H1 (cell line): ENCODE measurements around the gene NAALADL1. TPM values are rescaled to one million over a fixed set of nuclear protein-coding genes. Genes with fewer than 3 reads are reported as not detected.

ENCODE experiments used
- CTCF ChIA-PET: fragments of 300-600 bp; sonication (Branson Sonifier 250); formaldehyde crosslinking; loops from one replicate; lab custom pipeline; 2021; ENCODE audit not compliant: partially characterized antibody; lab: Charles Lee
- POLR2A ChIA-PET: fragments of 300-600 bp; sonication (Branson Sonifier 250); formaldehyde crosslinking; loops from one replicate; lab custom pipeline; 2021; ENCODE audit warnings: inconsistent platforms; ENCODE audit not compliant: partially characterized antibody; lab: Charles Lee
- DNase-seq, 2 experiments: peaks; one replicate each; pipeline versions ENCODE4 v3.0.0 to v3.0.0-alpha.2; 2010 to 2022; ENCODE audit warnings: low spot score in 2 of 2, low read depth in 1 of 2, mixed read lengths in 1 of 2
- FAIRE-seq: peaks from 2 replicates; lab custom pipeline; 2011; peaks lifted over from hg19 to GRCh38; lab: Jason Lieb, UNC
- H2AFZ ChIP-seq: 2 replicates; pipeline ENCODE4 v1.8.1; 2012; ENCODE audit warnings: low read length, inconsistent platforms
- H2AK5ac ChIP-seq: 2 replicates; pipeline ENCODE4 v1.6.1; 2013; ENCODE audit warnings: low read depth, low read length
- H2BK120ac ChIP-seq: replicated peaks from 2 replicates; pipeline ENCODE3; 2013; ENCODE audit warnings: low read depth, low read length, inconsistent platforms
- H2BK12ac ChIP-seq: 2 replicates; pipeline ENCODE4 v1.6.1; 2013; ENCODE audit warnings: low read depth, low read length
- H2BK15ac ChIP-seq: 2 replicates; pipeline ENCODE4 v1.6.1; 2013; ENCODE audit warnings: low read length
- H2BK20ac ChIP-seq: 2 replicates; pipeline ENCODE4 v1.6.1; 2013; ENCODE audit warnings: low read length
- H2BK5ac ChIP-seq: 2 replicates; pipeline ENCODE4 v1.6.1; 2013; ENCODE audit warnings: low read depth, low read length
- H3K14ac ChIP-seq: 2 replicates; pipeline ENCODE4 v1.6.1; 2013; ENCODE audit warnings: inconsistent platforms; ENCODE audit not compliant: insufficient read length
- H3K18ac ChIP-seq: 2 replicates; pipeline ENCODE4 v1.6.1; 2013; ENCODE audit warnings: low read length; ENCODE audit errors: extremely low read depth
- H3K23ac ChIP-seq: 2 replicates; pipeline ENCODE4 v1.6.1; 2013; ENCODE audit warnings: inconsistent platforms; ENCODE audit not compliant: insufficient read length
- H3K23me2 ChIP-seq: 2 replicates; pipeline ENCODE4 v1.6.1; 2013; ENCODE audit warnings: low read depth, low read length
- H3K27ac ChIP-seq: 2 replicates; pipeline ENCODE4 v1.6.1; 2011; ENCODE audit warnings: low read depth, low read length, inconsistent platforms
- H3K27me3 ChIP-seq, 4 experiments: replicated peaks in 1 of 4; 1 replicate in 1 of 4; 2 replicates in 3 of 4; pipeline versions ENCODE4 v1.6.1 to v1.8.1; 2011 to 2013; ENCODE audit warnings: low read length in 3 of 4, mild to moderate bottlenecking in 3 of 4, inconsistent platforms in 2 of 4, mixed read lengths in 2 of 4, moderate library complexity in 1 of 4; ENCODE audit not compliant: control insufficient read depth in 3 of 4, insufficient read depth in 3 of 4; ENCODE audit errors: extremely low read depth in 1 of 4
- H3K36me3 ChIP-seq, 4 experiments: 2 replicates each; pipeline versions ENCODE4 v1.6.1 to v1.8.1; 2011 to 2013; ENCODE audit warnings: mild to moderate bottlenecking in 4 of 4, low read length in 3 of 4, moderate library complexity in 2 of 4, control low read depth in 1 of 4, inconsistent platforms in 1 of 4; ENCODE audit not compliant: insufficient read depth in 4 of 4, control insufficient read depth in 2 of 4
- H3K4ac ChIP-seq: replicated peaks from 2 replicates; pipeline ENCODE3; 2013; ENCODE audit warnings: low read length, low read depth, mixed read lengths, inconsistent platforms; ENCODE audit not compliant: insufficient read length
- H3K4me1 ChIP-seq, 4 experiments: replicated peaks in 1 of 4; 1 replicate in 1 of 4; 2 replicates in 3 of 4; pipeline versions ENCODE4 v1.6.1 to v1.8.1; 2011 to 2013; ENCODE audit warnings: low read length in 3 of 4, inconsistent platforms in 2 of 4, mixed read lengths in 1 of 4; ENCODE audit not compliant: insufficient read depth in 4 of 4, control insufficient read depth in 3 of 4
- H3K4me2 ChIP-seq, 2 experiments: 2 replicates each; pipeline versions ENCODE4 v1.6.1 to v1.8.1; 2011 to 2013; ENCODE audit warnings: low read depth in 2 of 2, low read length in 2 of 2, control low read depth in 1 of 2, inconsistent platforms in 1 of 2, mild to moderate bottlenecking in 1 of 2; ENCODE audit not compliant: insufficient read depth in 1 of 2
- H3K4me3 ChIP-seq, 4 experiments: fragments of 200-600, 300-600 bp in 1 of 4; sonication (generic), shearing (Covaris generic), sonication (Bioruptor Twin) in 1 of 4; 2 replicates each; pipeline versions ENCODE4 v1.5.1 to v1.8.1; 2011 to 2016; ENCODE audit warnings: low read length in 4 of 4, low read depth in 3 of 4, control low read depth in 2 of 4, inconsistent platforms in 2 of 4, mild to moderate bottlenecking in 2 of 4, mixed read lengths in 1 of 4, moderate library complexity in 1 of 4; ENCODE audit not compliant: insufficient read depth in 2 of 4; ENCODE audit errors: extremely low read depth in 1 of 4
- H3K56ac ChIP-seq: replicated peaks from 2 replicates; pipeline ENCODE3; 2013; ENCODE audit warnings: low read depth, mild to moderate bottlenecking, mixed read lengths, low read length, inconsistent platforms; ENCODE audit not compliant: insufficient read length
- H3K79me1 ChIP-seq: 2 replicates; pipeline ENCODE4 v1.6.1; 2013; ENCODE audit warnings: low read depth, low read length, control low read depth
- H3K79me2 ChIP-seq, 2 experiments: 2 replicates each; pipeline versions ENCODE4 v1.6.1 to v1.8.1; 2012 to 2013; ENCODE audit warnings: low read length in 2 of 2, mild to moderate bottlenecking in 2 of 2, inconsistent platforms in 1 of 2; ENCODE audit not compliant: insufficient read depth in 2 of 2, control insufficient read depth in 1 of 2
- H3K9ac ChIP-seq, 4 experiments: replicated peaks in 1 of 4; 1 replicate in 1 of 4; 2 replicates in 3 of 4; pipeline versions ENCODE4 v1.6.1 to v1.8.1; 2011 to 2013; ENCODE audit warnings: low read depth in 3 of 4, low read length in 3 of 4, control low read depth in 2 of 4, mild to moderate bottlenecking in 2 of 4, moderate library complexity in 2 of 4, inconsistent platforms in 1 of 4; ENCODE audit errors: extremely low read depth in 1 of 4
- H3K9me3 ChIP-seq, 2 experiments: 2 replicates each; pipeline versions ENCODE4 v1.6.1 to v1.8.1; 2012 to 2013; ENCODE audit warnings: mild to moderate bottlenecking in 2 of 2, moderate library complexity in 2 of 2, control low read depth in 1 of 2, inconsistent platforms in 1 of 2, low read depth in 1 of 2, low read length in 1 of 2, mixed read lengths in 1 of 2; ENCODE audit not compliant: insufficient read depth in 2 of 2
- H4K20me1 ChIP-seq, 2 experiments: replicated peaks in 1 of 2; 2 replicates each; pipeline versions ENCODE3 to v1.8.1; 2011 to 2013; ENCODE audit warnings: inconsistent platforms in 2 of 2, low read length in 2 of 2, mild to moderate bottlenecking in 1 of 2; ENCODE audit not compliant: insufficient read depth in 2 of 2, control insufficient read depth in 1 of 2
- H4K5ac ChIP-seq: 2 replicates; pipeline ENCODE4 v1.6.1; 2013; ENCODE audit warnings: low read length, low read depth, mixed read lengths, inconsistent platforms; ENCODE audit not compliant: insufficient read length
- H4K8ac ChIP-seq: 2 replicates; pipeline ENCODE4 v1.8.0; 2013; ENCODE audit warnings: mild to moderate bottlenecking, moderate library complexity, low read length, inconsistent platforms; ENCODE audit not compliant: insufficient read depth; ENCODE audit errors: extremely low read depth
- H4K91ac ChIP-seq: replicated peaks from 2 replicates; pipeline ENCODE3; 2013; ENCODE audit warnings: low read length, mixed read lengths, inconsistent platforms; ENCODE audit not compliant: insufficient read length
- ATF2 ChIP-seq: IDR thresholded peaks from 2 replicates; pipeline ENCODE4 v1.6.1; 2012; ENCODE audit warnings: low read length, inconsistent platforms
- CHD2 ChIP-seq: IDR thresholded peaks from 2 replicates; pipeline ENCODE4 v1.6.1; 2012; ENCODE audit warnings: low read length, improper control_type of control experiment
- CTBP2 ChIP-seq: IDR thresholded peaks from 2 replicates; pipeline ENCODE4 v1.7.0; 2011; ENCODE audit warnings: borderline replicate concordance, mild to moderate bottlenecking, moderate library complexity, mixed read lengths, low read length; ENCODE audit not compliant: insufficient read depth, insufficient read length
- KDM5A ChIP-seq: fragments of 200-600 bp; IDR thresholded peaks from 2 replicates; pipeline ENCODE4 v1.7.1; 2012; ENCODE audit warnings: mild to moderate bottlenecking, low read length, inconsistent platforms, mixed read lengths
- POLR2AphosphoS5 ChIP-seq: IDR thresholded peaks from 2 replicates; pipeline ENCODE4 v1.6.1; 2011; ENCODE audit warnings: low read depth, low read length
- RXRA ChIP-seq: IDR thresholded peaks from 2 replicates; pipeline ENCODE4 v1.6.1; 2011; ENCODE audit warnings: low read depth, mild to moderate bottlenecking, low read length, moderate library complexity; ENCODE audit not compliant: insufficient read depth
- SP4 ChIP-seq: IDR thresholded peaks from 2 replicates; pipeline ENCODE4 v1.6.1; 2012; ENCODE audit warnings: low read length, inconsistent platforms
- SRF ChIP-seq: IDR thresholded peaks from 2 replicates; pipeline ENCODE4 v1.6.1; 2011; ENCODE audit warnings: mild to moderate bottlenecking, low read depth, low read length, moderate library complexity
- TCF12 ChIP-seq: IDR thresholded peaks from 2 replicates; pipeline ENCODE4 v1.6.1; 2011; ENCODE audit warnings: low read depth, mild to moderate bottlenecking, low read length
- TEAD4 ChIP-seq: IDR thresholded peaks from 2 replicates; pipeline ENCODE4 v1.6.1; 2012; ENCODE audit warnings: low read depth, low read length, inconsistent platforms, mixed read lengths
- WGBS, 2 experiments: shearing (Covaris generic) in 1 of 2; methylation state at CpG; one replicate each; pipeline versions ENCODE4 v1.1.6 to v1.1.7; 2013 to 2015; ENCODE audit warnings: low lambda C conversion rate in 2 of 2, mixed read lengths in 2 of 2, inconsistent platforms in 1 of 2, low coverage in 1 of 2, missing lambda C conversion rate in 1 of 2; ENCODE audit not compliant: insufficient replicate concordance in 2 of 2, insufficient coverage in 1 of 2, insufficient read length in 1 of 2; ENCODE audit errors: extremely low coverage in 1 of 2, missing lambda C conversion rate in 1 of 2; 5-methylcytosine and 5-hydroxymethylcytosine counted together
- polyA plus RNA-seq, 7 experiments: library from polyadenylated mRNA; depleted of rRNA in 3 of 7; stranded (reverse) in 5 of 7; unstranded in 2 of 7; fragments of >200 nt in 5 of 7; fragments of 200-250 nt in 2 of 7; gene quantifications; 1 replicate in 5 of 7; 2 replicates in 1 of 7; 4 replicates in 1 of 7; pipeline versions ENCODE4 v1.2.1 to v1.2.3, GENCODE V29; 2011 to 2013; ENCODE audit warnings: missing spikeins in 2 of 7, mixed read lengths in 2 of 7
- total RNA-seq: library from RNA; stranded (reverse); fragmentation: NEBNext Ultra II Directional; extraction: Animal tissue kit (Norgen Biotek cat#: 25700); gene quantifications from 2 replicates; pipeline ENCODE4 v1.2.1, GENCODE V29; 2021

NAALADL1 gene
- total and polyA plus RNA-seq, 2 of the 8 experiments (the other 6 are each of a cell fraction or from before 2014, with no cell fraction given): 7.5 to 9.9 TPM

- WGBS, 2 experiments: 80% methylated on average over 11 of the region's 11 CpGs; no CpG with 5 or more reads in 1 of the 2 experiments
- no peak overlapping the region for H3K4me2 ChIP-seq
- TF ChIP-seq TCF12 (no peak), CHD2 (no peak), TEAD4 (no peak), RXRA (no peak), SRF (no peak), CTBP2 (no peak), POLR2AphosphoS5 (no peak), SP4 (no peak), ATF2 (no peak), KDM5A (no peak)
- TF ChIP-seq, all 59 proteins: peak for 0
- H3K14ac ChIP-seq: no peak overlapping the region
- H4K5ac ChIP-seq: no peak overlapping the region
- H2AFZ ChIP-seq: no peak overlapping the region
- no peak overlapping the region for H3K18ac ChIP-seq
- no peak overlapping the region for H2BK5ac ChIP-seq
- H2BK12ac ChIP-seq: no peak overlapping the region
- no peak overlapping the region for H2BK20ac ChIP-seq
- H3K79me1 ChIP-seq: no peaks in the 10 kb centered on the region
- no peak overlapping the region for H3K9ac ChIP-seq
- no peak overlapping the region for H2BK120ac ChIP-seq
- H4K91ac ChIP-seq: no peak overlapping the region
- H4K8ac ChIP-seq: no peak overlapping the region
- H3K4ac ChIP-seq: no peak overlapping the region
- no peak overlapping the region for H3K56ac ChIP-seq
- H2AK5ac ChIP-seq: no peak overlapping the region
- no peak overlapping the region for H3K4me3 ChIP-seq
- H3K36me3 ChIP-seq: no peaks in the 10 kb centered on the region; a peak in 2 of 8 replicates
- H3K27me3 ChIP-seq: no peaks in the 10 kb centered on the region
- H3K79me2 ChIP-seq: no peaks in the 10 kb centered on the region
- no peaks in the 10 kb centered on the region for H3K23me2 ChIP-seq
- no peaks in the 10 kb centered on the region for H3K9me3 ChIP-seq
- no peak overlapping the region for H3K23ac ChIP-seq
- no peaks in the 10 kb centered on the region for H3K4me1 ChIP-seq
- H3K27ac ChIP-seq: no peak overlapping the region
- ChIA-PET POLR2A (interaction anchor here (0.7 to 1.5 kb wide), 4 partner anchors 11 to 77 kb away, joined by 3 to 5 read pairs (median 3); no protein-coding TSS in a partner anchor), CTCF (no interaction called here)
- DNase-seq (no peak), FAIRE-seq (no peak)
- no peaks in the 10 kb centered on the region for H4K20me1 ChIP-seq
- H2BK15ac ChIP-seq: no peak overlapping the region
Observed at GRCh38 chr11:65035579-65035978, 22.8 kb downstream of the NAALADL1 start.
